ENCODE data around the gene GRHPR. TPM values are rescaled to one million over a fixed set of nuclear protein-coding genes. Genes with fewer than 3 reads are reported as not detected.
A peak's percentile ranks its signal among the peaks of the same experiment; 100 is the strongest.
"Not testable (repeated sequence)": the region's sequence is repeated elsewhere in the genome, so short reads cannot be mapped to it uniquely, and the experiment has no call there.

Gene GRHPR
- total and polyA plus RNA-seq, 12 donors = 61.5 to 151 (median 114) TPM

GRCh38 chr9:37392272-37392671 lies 30.2 kb upstream of the GRHPR start:
- no peak for DNase-seq
- no peak for TF ChIP-seq CTCF (IDR thresholded peaks at IDR 0.05)
- Histone ChIP-seq H3K36me3 (no peaks in the 10 kb centered on the region), H3K4me1 (no peaks in the 10 kb centered on the region), H3K27ac (no peak overlapping the region), H3K4me3 (no peak overlapping the region), H3K9me3 (no peaks in the 10 kb centered on the region), H3K27me3 (no peaks in the 10 kb centered on the region)
- intact Hi-C loops (cut with DNase I) = no loop called here
- no peak for ATAC-seq
- WGBS, 2 donors = 77 to 84% methylated on average over 8 of the region's 8 CpGs

GRCh38 chr9:37395229-37395628 lies 27.3 kb upstream of the GRHPR start:
- Histone ChIP-seq H3K4me3 (no peak overlapping the region), H3K36me3 (no peaks in the 10 kb centered on the region), H3K4me1 (no peaks in the 10 kb centered on the region), H3K27ac (no peak overlapping the region), H3K9me3 (no peaks in the 10 kb centered on the region), H3K27me3 (no peaks in the 10 kb centered on the region)
- peak in 1 of 8 donors; percentile 22 for ATAC-seq
- no peak for DNase-seq
- WGBS, 2 donors = 63 to 66% methylated on average over 12 of the region's 12 CpGs
- intact Hi-C loops (cut with DNase I) = no loop called here
- no peak for TF ChIP-seq CTCF (IDR thresholded peaks at IDR 0.05)

- no peak for ATAC-seq
- WGBS, 2 donors = 80 to 81% methylated on average over 8 of the region's 8 CpGs
- no peaks in the 10 kb centered on the region for H3K9me3 ChIP-seq
- no peak overlapping the region for H3K27ac ChIP-seq
- H3K27me3 ChIP-seq = no peaks in the 10 kb centered on the region
- intact Hi-C loops (cut with DNase I) = no loop called here
- no peaks in the 10 kb centered on the region for H3K36me3 ChIP-seq
- H3K4me3 ChIP-seq = no peak overlapping the region
- no peaks in the 10 kb centered on the region for H3K4me1 ChIP-seq
- no peak for TF ChIP-seq CTCF (IDR thresholded peaks at IDR 0.05)
- DNase-seq = no peak
Observed at GRCh38 chr9:37395663-37396062, 26.8 kb upstream of the GRHPR start.

- H3K4me1 ChIP-seq; H3K9me3 ChIP-seq; H3K27ac ChIP-seq; H3K4me3 ChIP-seq; DNase-seq; H3K27me3 ChIP-seq; H3K36me3 ChIP-seq; ATAC-seq; intact Hi-C loops (cut with DNase I): not testable (repeated sequence)
- WGBS, 2 donors = 94 to 99% methylated on average over 3 of the region's 3 CpGs
Observed at GRCh38 chr9:37397948-37398347, 24.5 kb upstream of the GRHPR start.

GRCh38 chr9:37398464-37399025 lies 24.0 kb upstream of the GRHPR start:
- ATAC-seq (no peak), DNase-seq (no peak)
- Histone ChIP-seq H3K27me3 (no peaks in the 10 kb centered on the region), H3K4me3 (no peak overlapping the region), H3K9me3 (no peaks in the 10 kb centered on the region), H3K27ac (no peak overlapping the region), H3K4me1 (no peaks in the 10 kb centered on the region), H3K36me3 (no peaks in the 10 kb centered on the region)
- WGBS, 2 donors = 83 to 85% methylated on average over 7 of the region's 7 CpGs
- no peak for TF ChIP-seq CTCF (IDR thresholded peaks at IDR 0.05)
- intact Hi-C loops (cut with DNase I) = no loop called here
